ENCODE results near the gene OR5K3.

OR5K3 gene

GRCh38 chr3:98404010-98404409, 13.5 kb downstream of the OR5K3 start:
- Histone ChIP-seq H2AFZ (no peak overlapping the region), H3K9ac (no peak overlapping the region), H3K4me1 (no peaks in the 10 kb centered on the region), H3K4me3 (ENCODE audit: low read depth, low read length) (no peak overlapping the region), H3K27ac (no peak overlapping the region), H3K27me3 (ENCODE audit: control insufficient read depth, insufficient read depth, low read length) (no peaks in the 10 kb centered on the region), H3K4me2 (ENCODE audit: low read length) (no peak overlapping the region), H3K36me3 (ENCODE audit: control insufficient read depth, insufficient read depth, low read length) (no peaks in the 10 kb centered on the region), H3K9me3 (ENCODE audit: control insufficient read depth, low read length) (no peaks in the 10 kb centered on the region), H3K79me2 (no peaks in the 10 kb centered on the region)
- no peak for TF ChIP-seq CTCF (IDR thresholded peaks at IDR 0.05)

GRCh38 chr3:98406034-98406433, 15.6 kb downstream of the OR5K3 start:
- H3K9ac ChIP-seq, result no peak overlapping the region
- no peaks in the 10 kb centered on the region for H3K4me1 ChIP-seq
- no peaks in the 10 kb centered on the region for H3K79me2 ChIP-seq
- H3K27me3 ChIP-seq (ENCODE audit: control insufficient read depth, insufficient read depth, low read length), result no peaks in the 10 kb centered on the region
- H2AFZ ChIP-seq, result no peak overlapping the region
- H3K27ac ChIP-seq, result no peak overlapping the region
- H3K4me2 ChIP-seq (ENCODE audit: low read length), result no peak overlapping the region
- H3K4me3 ChIP-seq (ENCODE audit: low read depth, low read length), result no peak overlapping the region
- no peak for TF ChIP-seq CTCF (IDR thresholded peaks at IDR 0.05)
- no peaks in the 10 kb centered on the region for H3K9me3 ChIP-seq (ENCODE audit: control insufficient read depth, low read length)
- no peaks in the 10 kb centered on the region for H3K36me3 ChIP-seq (ENCODE audit: control insufficient read depth, insufficient read depth, low read length)

GRCh38 chr3:98432575-98432974, 42.1 kb downstream of the OR5K3 start:
- Histone ChIP-seq H3K4me2 (ENCODE audit: low read length) (no peak overlapping the region), H3K4me3 (ENCODE audit: low read depth, low read length) (no peak overlapping the region), H3K27ac (no peak overlapping the region), H3K36me3 (ENCODE audit: control insufficient read depth, insufficient read depth, low read length) (no peaks in the 10 kb centered on the region), H2AFZ (no peak overlapping the region), H3K9me3 (ENCODE audit: control insufficient read depth, low read length) (no peaks in the 10 kb centered on the region), H3K27me3 (ENCODE audit: control insufficient read depth, insufficient read depth, low read length) (no peaks in the 10 kb centered on the region), H3K79me2 (no peaks in the 10 kb centered on the region), H3K4me1 (no peaks in the 10 kb centered on the region), H3K9ac (no peak overlapping the region)
- no peak for TF ChIP-seq CTCF (IDR thresholded peaks at IDR 0.05)

- no peaks in the 10 kb centered on the region for H3K4me1 ChIP-seq
- no peaks in the 10 kb centered on the region for H3K36me3 ChIP-seq (ENCODE audit: control insufficient read depth, insufficient read depth, low read length)
- no peaks in the 10 kb centered on the region for H3K79me2 ChIP-seq
- no peaks in the 10 kb centered on the region for H3K9me3 ChIP-seq (ENCODE audit: control insufficient read depth, low read length)
- H3K27me3 ChIP-seq (ENCODE audit: control insufficient read depth, insufficient read depth, low read length), result no peaks in the 10 kb centered on the region
- no peak overlapping the region for H2AFZ ChIP-seq
- H3K9ac ChIP-seq, result no peak overlapping the region
- no peak overlapping the region for H3K4me2 ChIP-seq (ENCODE audit: low read length)
- H3K27ac ChIP-seq, result no peak overlapping the region
- TF ChIP-seq CTCF (IDR thresholded peaks at IDR 0.05), result no peak
- H3K4me3 ChIP-seq (ENCODE audit: low read depth, low read length), result no peak overlapping the region
These were observed 43.3 kb downstream of the OR5K3 start for GRCh38 chr3:98433764-98434163.

- Histone ChIP-seq H3K27me3 (ENCODE audit: control insufficient read depth, insufficient read depth, low read length) (no peaks in the 10 kb centered on the region), H3K4me3 (ENCODE audit: low read depth, low read length) (no peak overlapping the region), H3K9me3 (ENCODE audit: control insufficient read depth, low read length) (no peaks in the 10 kb centered on the region), H3K4me2 (ENCODE audit: low read length) (no peak overlapping the region), H3K27ac (no peak overlapping the region), H2AFZ (no peak overlapping the region), H3K9ac (no peak overlapping the region), H3K79me2 (no peaks in the 10 kb centered on the region), H3K4me1 (no peaks in the 10 kb centered on the region), H3K36me3 (ENCODE audit: control insufficient read depth, insufficient read depth, low read length) (no peaks in the 10 kb centered on the region)
- TF ChIP-seq CTCF (IDR thresholded peaks at IDR 0.05), result no peak
These were observed 43.9 kb downstream of the OR5K3 start for GRCh38 chr3:98434412-98434811.

Data from parathyroid adenoma (tissue), 2 donors.